Fibroblast of peridontal ligament (primary cell): ENCODE results near the gene MTMR12.

Experiments used
- DNase-seq: peaks from one replicate; pipeline ENCODE4 v3.0.0-alpha.2; 2010; ENCODE audit errors: extremely low read depth

MTMR12 gene

GRCh38 chr5:32312595-32313332, at the start of gene MTMR12:
TSS of gene MTMR12 (minus strand) at chr5:32312939. CDS start at chr5:32312838, 101 bp downstream.
- DNase-seq = peak; percentile 99

- DNase-seq = no peak
Observed at GRCh38 chr5:32362527-32362926, 49.8 kb upstream of the MTMR12 start.

DNA sequence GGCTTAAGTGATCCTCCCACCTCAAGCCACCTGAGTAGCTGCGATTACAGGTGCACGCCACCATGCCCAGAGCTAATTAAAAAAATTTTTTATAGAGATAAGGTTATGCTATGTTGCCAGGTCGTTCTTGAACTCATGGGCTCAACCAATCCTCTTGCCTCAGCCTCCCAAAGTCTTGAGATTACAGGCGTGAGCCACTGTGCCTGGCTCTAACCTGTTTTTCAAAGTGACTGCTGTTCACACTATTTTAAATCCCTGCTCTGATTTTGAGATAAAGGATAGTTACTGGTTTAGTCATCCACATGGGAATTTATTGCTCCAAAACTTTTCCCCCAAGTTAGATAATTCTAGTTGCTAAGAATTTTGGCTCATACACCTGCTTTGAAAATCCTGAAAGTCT, 48.2 kb upstream of the MTMR12 start:
- no peak for DNase-seq

GRCh38 chr5:32358611-32359010, 45.9 kb upstream of the MTMR12 start:
- no peak for DNase-seq

DNA sequence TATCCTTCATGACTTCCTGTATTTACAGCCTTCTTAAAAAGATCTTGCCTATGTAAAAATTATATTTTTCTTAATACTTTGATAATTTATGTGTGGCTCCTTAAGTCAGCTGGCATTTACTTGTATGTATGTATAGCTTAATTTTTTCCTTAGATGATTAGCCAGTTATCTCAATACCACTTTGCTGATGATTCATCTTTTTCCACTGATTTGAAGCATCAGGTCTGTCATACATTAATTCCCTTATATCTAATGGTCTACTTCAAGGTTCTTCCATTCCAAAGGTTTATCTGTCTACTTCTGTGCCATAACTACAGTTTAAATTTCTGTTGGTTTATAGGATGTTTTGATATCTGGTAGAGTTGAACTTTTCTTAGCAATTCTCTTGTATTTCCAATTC, 44.9 kb upstream of the MTMR12 start:
- DNase-seq = no peak

DNA sequence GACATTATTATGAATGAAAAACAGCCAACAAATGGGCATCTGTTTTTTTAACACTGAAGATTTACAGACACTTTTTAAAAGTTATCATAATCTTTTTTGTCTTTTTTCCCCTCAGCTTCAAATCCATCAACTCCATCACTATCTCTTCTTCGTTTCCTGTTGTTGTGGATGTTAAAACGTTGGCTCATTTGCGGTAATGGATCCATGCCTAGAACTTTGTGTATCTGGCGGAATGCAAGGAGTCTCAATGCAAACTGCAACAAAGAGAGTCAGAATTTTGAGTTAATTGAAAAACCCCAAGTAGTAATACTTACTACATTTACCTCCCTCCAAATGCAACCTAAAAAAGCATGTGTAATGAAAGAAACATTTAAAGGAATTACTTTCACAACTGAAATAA, 42.9 kb upstream of the MTMR12 start:
- no peak for DNase-seq

- DNase-seq = no peak
Observed at GRCh38 chr5:32353420-32353819, 40.7 kb upstream of the MTMR12 start.

DNA sequence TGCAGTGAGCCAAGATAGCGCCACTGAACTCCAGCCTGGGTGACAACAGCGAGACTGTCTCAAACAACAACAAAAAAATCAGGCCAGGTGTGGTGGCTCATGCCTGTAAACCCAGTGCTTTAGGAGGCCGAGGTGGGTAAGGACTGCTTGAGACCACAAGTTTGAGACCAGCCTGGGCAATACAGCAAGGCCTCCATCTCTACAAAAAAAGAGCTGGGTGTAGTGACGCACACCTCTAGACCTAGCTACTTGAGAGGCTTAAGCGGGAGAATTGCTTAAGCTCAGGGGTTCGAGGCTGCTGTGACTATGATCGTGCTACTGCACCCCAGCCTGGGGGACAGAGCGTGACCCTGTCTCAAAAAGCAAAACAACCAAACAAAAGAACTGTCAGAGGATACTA, 39.9 kb upstream of the MTMR12 start:
- DNase-seq = no peak

GRCh38 chr5:32346869-32347268, 34.1 kb upstream of the MTMR12 start:
- no peak for DNase-seq

DNA sequence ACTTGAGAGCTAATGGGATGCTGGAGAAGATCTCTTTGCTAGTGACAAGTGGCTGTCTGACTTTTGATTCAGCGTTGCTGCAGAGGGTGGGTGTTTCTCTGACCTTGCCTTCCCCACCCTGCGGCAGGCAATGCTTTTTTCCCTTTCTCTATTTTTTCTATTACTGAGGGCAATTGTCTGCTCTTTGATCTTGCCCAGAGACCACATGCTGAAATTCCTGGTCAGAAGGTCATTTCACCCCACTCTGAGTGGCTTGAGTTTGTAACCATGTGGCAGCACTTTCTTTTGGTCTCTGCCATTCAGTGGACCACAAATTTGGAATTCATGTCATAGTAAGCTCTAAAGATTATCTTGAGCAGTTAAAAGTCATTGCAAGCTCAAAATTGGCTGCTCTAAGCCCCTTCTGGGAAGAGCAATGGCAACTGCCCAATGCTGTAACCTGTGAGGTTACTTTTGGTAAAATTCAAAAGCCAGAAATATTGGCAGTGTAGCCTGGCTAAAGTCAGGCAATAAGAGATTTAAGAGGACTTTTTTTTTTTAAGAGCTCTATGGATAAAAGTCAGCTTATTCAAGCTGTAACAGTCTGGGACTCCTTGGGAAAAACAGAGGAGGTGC, 30.4 kb upstream of the MTMR12 start:
- no peak for DNase-seq

GRCh38 chr5:32342656-32343055, 29.9 kb upstream of the MTMR12 start:
- peak; percentile 14 for DNase-seq

DNA sequence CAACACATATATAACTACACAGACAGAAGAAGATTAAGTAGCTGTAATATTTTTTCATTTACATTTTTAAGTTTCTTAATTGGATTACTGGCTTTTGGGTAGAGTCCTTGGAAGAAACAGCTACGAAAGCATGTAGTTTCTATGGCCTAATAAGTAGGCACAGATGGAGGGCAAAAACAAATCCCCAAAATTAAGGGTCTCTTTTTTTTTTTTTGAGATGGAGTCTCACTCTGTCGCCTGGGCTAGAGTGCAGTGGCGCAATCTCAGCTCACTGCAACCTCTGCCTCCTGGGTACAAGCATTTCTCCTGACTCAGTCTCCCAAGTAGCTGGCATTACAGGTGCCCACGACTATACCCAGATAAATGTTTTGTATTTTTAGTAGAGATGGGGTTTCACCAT, 27.1 kb upstream of the MTMR12 start:
- no peak for DNase-seq

GRCh38 chr5:32339198-32339597, 26.5 kb upstream of the MTMR12 start:
- no peak for DNase-seq

DNA sequence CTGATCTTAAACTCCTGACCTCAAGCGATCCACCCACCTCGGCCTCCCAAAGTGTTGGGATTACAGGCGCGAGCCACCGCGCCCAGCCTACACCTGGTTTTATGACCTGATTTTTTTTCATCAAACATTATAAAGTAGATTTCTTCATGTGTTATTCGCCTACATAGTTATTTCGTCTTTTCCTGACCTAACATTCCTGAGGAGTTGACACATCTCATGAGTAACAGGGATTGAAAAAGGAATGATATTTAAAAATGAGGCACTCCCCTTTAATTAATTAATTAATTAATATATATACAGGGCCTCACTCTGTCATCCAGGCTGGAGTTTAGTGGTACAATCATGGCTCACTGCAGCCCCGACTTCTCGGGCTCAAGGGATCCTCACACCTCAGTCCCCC, 20.2 kb upstream of the MTMR12 start:
- no peak for DNase-seq

DNA sequence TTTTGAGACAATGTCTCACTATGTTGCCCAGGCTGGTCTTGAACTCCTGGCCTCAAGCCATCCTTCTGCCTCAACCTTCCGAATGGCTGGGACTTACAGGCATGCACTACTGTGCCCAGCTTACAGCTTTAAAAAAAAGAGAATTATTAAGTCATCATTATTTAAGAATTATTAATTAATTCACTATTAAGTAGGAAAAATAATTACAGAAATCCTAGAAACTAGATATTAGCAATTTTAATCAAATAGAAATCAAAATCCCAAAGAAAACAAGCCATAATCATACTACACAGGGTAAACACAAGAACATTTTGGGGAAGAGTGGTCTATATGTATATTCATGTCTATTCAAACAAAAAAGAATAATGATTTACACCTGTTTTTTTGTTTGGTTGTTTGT, 19.6 kb upstream of the MTMR12 start:
- no peak for DNase-seq

DNA sequence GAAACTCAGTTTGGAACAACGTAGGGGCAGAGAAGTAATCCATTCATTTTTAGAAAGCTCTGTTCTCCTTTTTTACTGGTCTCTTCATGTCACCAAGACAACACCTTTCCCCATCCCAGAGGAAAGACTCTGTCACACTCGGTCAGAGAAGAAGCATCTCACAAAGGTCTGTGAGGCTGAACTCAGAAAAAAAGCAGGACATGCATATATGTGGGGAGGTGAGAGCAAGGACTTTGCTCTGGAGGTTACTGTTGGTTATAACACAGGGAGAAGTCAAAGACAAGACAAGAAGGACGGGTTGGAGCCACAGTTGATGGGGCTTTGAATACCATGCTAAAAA, 19.2 kb upstream of the MTMR12 start:
- no peak for DNase-seq

- DNase-seq = no peak
Observed at GRCh38 chr5:32331217-32331934, 18.6 kb upstream of the MTMR12 start.

DNA sequence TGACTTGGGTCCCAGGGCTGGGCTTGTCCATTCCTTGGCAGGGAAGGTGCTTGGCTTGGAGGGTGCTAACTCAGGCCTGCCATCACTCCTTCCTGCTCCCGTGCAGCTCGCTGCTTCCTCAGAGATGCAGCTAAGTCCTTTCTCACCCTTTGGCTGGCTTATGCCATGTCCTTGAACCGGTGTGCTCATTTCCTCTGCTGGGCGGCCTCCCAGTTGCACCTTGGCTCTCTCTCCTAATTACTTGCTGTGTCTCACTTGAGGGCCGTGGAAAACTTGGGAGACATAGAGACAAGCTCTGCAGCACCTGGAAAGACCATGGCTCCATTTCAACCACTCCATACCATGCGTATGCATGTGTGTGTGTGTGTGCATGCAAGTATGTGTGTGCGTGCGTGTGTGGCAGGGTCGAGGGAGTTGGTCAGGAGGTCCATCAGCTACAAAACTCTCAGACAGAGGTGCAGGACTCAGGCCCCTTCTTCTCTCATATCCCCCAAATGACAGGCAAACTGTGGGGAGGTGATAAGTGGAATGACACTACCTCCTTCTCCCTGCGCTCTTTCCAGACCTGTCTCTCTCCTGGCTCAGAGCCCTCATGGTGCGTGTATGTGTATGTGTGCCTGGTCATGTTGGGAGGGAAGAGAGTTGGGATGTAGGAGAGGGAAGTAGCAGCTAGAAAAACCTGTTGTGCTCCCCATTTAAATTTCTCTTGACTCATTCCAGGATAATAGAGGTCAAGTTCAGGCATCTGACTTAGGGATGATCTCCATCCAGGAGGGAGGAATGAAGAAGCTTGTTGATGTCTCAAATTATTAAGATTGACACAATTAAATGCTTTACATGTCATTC, 17.6 kb upstream of the MTMR12 start:
- DNase-seq = no peak

DNA sequence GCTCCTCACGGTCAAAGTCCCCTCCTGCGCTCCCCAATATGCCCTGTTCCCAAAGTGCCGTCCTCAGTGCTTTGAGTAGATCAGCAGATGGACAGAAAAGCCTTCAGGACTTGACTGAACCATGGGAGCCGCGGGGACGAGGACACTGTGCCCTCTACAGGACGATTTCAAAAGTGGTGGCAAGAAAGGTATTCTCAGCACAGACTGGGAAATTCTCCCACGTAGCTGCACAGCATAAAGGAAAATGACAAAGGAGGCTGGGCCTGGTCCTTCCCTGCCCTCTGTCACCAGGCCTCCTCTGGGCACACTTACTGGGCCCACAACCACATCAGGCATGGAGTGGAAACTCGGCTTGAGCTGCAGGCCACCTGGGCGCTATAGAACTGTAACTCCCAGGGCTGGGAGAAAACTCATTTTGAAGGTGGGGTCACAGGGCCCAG, 16.7 kb upstream of the MTMR12 start:
- peak; percentile 67 for DNase-seq

DNA sequence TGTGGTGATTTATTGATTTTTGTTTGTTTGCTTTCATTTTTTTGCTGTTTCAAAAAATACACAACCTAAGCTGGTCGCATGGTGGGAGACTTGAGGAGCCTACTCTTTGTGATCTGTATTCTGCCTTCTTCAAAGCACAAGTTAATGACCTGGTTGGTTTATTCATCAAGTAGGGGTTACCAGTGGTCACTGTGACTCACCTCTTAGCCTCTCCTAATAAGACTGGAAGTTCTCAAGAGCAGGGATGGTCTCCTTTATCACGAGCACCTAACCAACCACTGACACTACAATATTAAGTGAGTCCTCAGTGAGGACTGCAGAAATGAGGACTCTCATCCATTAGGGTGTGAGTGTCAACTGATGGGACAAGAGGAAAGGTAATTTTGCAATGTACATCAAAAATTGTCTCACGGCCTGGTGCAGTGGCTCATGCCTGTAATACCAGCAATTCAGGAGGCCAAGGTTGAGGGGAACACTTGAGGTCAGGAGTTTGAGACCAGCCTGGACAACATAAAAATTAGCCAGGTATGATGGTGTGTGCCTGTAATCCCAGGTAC, 13.6 kb upstream of the MTMR12 start:
- no peak for DNase-seq

DNA sequence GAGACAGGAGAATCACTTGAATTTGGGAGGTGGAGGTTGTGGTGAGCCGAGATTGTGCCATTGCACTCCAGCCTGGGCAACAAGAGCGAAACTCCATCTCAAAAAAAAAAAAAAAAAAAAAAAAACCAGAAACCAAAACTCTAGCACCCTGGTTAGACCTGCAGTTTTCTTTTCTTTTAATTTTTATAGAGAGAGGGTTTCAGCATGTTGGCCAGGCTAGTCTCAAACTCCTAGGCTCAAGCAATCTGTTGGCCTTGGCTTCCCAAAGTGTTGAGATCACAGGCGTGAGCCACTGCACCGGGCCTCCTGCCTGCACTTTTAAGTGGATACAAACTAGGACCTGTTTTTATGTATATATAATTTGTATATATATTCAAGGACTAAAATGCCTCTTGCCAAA, 12.9 kb upstream of the MTMR12 start:
- DNase-seq = no peak

DNA sequence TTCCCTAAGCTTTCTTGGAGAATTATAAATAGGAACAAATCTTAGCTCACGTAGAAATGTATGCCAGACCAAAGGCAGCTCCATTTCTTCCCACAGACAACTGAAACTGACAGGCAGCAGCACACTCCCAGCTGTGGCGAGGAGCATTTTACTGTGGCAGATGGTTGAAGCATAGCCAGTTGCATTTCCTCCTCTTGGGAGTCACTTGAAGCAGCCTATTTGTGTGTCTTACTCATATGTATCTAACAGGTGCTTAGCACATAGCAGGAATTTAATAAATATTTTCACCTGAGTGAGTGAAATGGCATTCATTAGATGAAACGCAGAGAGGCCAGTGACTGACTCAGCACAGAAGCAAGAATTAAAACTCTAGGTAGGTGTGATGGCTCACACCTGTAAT, 12.3 kb upstream of the MTMR12 start:
- peak; percentile 38 for DNase-seq
